HG02642 (cell line): Measurements from ENCODE around the gene PTPRM.
"Not testable (repeated sequence)": the region's sequence is repeated elsewhere in the genome, so short reads cannot be mapped to it uniquely, and the experiment has no call there.

Source experiments
- ATAC-seq: cut with Tn5 transposase; IDR thresholded peaks from one replicate; pipeline ENCODE4 v1.9.1; 2021; ENCODE audit warnings: mild to moderate bottlenecking; ENCODE audit not compliant: unreplicated experiment, poor library complexity

PTPRM gene

DNA sequence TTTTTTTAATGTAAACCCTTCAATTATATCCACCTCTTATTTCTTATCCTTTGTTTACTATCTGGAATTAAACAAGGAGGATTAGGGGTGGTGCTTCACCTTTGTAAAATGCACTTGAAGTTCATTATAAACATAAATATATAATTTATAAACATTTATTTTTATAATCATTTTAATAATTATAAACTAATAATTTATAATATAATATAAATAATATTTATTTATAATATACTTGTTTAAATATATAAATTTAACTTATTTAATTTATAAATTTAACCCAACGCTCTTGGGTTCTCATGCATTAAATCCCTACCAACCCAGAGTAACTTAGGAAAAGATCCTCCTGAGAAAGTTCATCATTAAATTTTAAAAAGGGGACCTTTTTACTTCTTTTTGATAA is 452.5 kb downstream of the PTPRM start:
- ATAC-seq: no peak

DNA sequence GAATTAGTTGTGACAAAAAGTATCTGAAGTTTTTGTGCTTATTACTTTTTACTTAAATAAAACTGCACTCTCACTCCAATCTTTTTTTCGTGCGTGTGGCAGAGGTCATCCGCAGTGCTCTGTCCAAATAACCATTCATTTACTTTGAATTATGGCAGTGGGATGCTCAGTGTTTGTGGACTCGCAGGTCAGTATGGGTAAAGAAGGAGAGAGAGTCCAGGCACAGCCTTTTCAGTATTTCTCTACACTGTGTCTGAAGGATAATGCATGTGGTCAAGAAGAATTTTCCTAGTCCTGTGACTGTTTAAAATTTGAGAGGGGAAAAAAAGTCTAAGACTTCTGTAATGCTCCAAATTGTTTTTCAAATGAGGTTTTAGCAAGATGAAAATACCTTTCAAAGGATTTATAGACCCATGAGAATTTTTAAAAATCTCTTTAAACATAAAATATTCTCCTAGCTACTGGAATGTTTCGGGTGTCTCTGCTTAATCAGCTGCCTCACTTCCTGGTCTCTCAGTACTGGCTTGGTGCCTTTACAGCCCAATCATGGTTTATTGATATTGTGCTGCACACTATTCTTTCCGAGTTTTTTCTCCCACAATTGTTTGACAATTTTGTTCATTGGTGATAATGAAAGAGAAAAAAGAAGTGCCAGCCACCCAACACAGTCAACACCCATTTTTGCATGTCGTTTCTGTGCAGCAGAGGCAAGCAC is 453.2 kb downstream of the PTPRM start:
- ATAC-seq: no peak

DNA sequence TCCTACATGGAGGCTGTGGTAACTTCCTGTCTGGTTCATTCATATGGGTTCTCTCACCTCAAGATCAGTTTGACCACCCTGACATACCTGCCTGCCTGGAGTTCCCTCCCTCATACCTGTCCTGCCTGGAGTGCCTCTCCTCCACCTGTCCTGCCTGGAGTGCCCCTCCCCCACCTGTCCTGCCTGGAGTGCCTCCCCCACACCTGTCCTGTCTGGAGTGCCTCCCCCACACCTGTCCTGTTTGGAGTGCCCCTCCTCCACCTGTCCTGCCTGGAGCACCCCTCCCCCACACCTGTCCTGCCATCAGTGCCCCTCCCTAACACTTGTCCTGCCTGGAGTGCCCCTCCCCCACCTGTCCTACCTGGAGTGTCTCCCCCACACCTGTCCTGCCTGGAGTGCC is 461.9 kb downstream of the PTPRM start:
- ATAC-seq: no peak

DNA sequence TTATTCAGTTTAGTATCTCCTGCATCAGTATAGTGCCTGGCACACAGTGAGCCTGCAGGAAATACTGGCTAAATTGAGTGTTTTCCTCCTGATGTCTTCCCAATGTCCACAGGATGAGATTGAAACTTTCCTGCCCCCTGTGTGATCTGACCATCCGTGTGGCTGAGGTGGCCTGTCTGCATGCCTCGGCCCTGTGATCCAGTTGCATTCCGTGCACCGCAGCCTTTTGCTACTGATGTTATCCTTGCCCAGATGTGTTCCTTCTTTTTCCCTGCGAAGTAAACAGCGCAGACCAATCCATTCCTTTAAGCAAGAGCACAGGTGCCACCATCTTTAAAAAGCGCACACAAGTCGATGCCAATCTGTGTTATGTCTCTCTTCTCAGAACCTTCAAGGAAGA is 462.6 kb downstream of the PTPRM start:
- no peak for ATAC-seq

DNA sequence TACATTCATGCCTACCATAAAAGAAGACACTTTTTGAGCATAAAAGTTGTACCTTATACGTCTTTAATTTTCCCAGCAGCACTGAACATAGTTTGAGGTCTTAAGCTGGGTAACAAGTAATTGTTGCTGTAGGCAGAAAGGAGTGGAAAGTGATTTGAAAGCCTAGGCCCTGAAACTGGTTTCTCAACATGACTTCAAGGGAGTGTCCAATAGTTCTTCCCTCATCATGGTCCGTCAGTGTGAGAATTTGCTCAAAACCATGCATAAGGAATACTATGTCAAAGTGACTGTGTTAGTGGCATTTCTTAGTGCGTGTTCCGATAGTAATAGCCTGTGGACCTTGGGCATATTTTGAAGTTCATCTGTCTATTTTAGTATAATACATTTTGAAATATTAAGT is 463.1 kb downstream of the PTPRM start:
- no peak for ATAC-seq

DNA sequence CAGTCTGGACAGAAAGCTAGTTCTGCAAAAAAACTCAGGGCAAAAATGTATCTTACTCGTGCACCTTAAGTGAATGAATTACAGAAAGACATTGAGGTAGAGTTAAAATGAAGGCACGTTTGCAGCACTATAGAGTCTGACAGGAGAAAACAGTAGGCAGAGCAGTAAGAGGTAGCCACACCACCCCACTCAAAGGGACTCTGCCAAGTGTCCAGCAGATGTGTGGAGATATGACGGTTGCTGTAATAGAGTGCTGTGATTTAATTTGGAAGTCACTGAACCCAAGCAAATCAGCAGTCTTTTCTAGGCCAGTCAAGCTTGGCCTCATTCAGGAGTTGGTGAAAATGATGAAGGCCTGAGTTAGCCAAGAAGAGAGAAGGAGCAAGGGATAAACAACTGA is 464.4 kb downstream of the PTPRM start:
- no peak for ATAC-seq

DNA sequence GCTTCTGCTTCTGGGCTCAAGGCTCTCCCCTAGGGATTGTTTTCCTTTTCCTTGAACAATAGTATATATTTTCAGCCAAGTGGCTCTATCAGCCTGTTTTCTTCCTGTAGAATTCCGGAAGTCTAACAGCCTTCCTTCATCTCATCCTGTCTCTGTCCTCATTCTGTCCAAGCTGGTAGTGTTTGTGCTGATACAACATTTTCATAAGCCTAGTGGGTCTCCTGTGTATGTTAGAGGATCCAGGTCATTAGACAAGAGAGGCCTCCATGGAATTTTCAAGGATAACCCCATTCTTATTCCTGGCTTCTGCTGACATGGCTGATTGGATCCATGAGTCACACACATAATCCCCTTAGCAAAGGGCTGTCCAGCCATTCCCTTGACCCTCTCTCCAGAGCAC is 467.6 kb downstream of the PTPRM start:
- ATAC-seq: no peak

DNA sequence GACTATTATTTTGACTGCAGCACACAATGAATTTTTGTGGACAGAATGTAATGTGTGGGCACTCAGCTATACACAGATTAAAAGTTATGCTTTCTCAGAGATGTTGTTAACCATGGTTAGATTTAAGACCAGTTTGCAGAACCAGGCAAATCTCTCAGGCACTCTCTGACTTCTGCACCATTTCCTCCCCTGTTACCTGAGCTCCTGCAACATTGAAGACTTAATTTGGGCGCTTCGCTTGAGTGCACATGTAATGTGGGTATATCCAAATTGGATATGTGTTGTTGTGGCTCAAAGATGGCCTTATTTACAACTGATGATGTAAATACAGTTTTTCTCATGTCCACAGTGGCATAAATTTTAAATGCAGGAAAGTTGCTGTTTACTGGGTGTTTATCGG is 469.4 kb downstream of the PTPRM start:
- no peak for ATAC-seq

DNA sequence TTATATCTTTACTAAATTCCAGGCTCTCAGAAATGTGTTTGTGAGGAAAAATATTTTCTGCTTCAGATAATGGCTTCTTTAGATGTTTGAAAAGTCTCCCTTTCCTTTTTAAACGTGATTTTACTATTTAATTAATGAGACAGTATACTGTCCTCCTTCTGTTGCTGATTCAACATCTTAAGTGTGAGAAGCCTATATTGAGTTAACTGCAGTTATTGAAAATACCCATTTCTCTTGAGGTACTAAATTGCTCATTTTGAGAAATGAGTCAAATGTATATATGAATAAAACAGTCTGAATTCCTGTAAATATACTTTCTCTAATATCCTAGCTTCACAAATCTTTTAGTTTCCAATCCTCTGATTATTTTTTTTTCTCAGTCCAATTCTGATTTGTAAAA is 470.2 kb downstream of the PTPRM start:
- ATAC-seq: no peak

DNA sequence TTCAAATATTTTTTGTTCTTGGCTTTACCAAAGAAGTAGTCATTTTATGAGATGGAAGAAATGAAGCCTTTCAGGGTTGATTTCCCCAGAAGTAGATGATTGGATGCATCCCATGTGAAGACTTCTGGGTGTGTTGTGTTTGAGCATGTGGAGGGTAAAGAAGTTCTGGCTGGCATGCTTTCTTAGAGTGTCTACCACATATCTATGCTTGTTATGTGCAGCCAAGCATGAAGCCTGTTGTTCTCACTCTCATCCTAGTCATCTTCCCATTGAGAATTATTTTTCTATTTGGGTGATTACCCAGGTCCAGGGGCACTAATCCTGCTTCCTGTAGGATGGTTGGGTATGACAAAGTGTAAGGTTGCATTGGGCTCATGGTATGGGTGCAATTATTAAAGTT is 472.9 kb downstream of the PTPRM start:
- no peak for ATAC-seq

DNA sequence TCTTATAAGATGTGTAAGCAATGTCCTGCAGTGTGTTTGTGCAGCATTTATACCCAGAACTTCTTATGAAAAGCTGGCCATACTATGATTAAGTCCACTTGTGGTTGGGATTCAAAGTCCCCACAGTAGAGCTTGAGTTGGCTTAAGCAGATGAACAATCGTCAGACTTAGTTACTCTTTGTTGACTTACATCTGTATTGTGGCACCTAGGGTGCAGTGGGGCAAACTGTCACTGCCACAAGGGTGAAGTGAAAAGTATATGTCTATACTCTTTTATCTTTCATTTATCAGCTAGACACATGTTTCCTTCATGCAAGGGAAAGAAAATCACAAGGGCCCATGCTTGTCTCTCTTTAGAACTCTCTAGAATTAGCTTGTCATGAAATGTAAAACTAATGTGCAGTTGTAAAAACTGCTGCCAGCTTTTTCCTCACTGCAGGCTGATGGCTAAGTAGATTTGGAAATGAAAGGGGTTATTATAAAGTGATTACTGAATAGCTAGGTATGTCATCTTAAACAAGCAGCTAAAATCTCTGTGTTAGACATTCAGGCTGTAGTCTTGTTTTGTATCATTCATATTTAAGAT is 474.5 kb downstream of the PTPRM start:
- ATAC-seq: no peak

DNA sequence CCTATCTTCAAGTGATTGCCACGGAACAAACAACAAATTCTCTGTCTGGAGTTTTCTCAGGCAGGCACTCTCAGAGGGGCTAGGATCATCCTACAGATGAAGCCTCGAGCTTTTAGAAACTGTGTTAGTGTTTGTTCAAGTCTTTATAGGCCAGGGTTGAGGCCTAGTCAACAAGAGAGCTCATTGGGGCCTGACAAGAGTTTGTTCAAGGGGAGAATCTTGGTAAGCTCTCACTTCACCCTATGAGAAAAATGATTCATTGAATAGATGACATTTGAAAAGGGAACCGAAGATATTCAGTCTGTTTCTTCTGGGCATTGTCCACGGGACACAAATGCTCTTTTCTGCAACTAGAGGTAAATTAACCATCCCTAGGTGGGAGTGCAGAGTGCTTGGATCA is 476.9 kb downstream of the PTPRM start:
- ATAC-seq: no peak

DNA sequence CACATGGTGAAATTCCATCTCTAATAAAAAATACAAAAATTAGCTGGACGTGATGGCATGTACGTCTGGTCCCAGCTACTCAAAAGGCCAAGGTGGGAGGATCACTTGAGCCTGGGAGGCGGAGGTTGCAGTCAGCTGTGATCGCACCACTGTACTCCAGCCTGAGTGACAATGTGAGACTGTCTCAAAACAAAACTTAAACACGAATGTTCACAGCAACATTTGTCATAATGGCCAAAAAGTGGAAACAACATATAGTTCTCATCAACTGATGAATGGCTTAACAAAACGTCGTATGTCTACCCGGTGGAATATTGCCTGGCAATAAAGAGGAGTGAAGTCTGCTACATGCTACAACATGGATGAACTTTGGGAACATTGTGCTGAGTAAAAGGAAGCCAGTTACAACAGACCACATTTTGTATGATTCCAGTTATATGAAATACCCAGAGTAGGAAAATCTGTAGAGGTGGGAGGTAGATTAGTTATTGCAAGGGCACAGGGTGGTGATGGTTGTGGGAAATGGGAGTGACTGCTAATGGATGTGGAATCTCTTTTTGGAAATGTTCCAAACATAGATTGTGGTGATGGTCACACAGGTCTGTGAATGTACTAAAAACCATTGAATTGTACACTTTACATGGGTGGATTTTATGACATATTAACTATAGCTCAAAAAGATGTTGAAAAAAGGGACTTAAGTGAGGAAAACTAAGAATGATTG is 478.2 kb downstream of the PTPRM start:
- ATAC-seq: no peak

DNA sequence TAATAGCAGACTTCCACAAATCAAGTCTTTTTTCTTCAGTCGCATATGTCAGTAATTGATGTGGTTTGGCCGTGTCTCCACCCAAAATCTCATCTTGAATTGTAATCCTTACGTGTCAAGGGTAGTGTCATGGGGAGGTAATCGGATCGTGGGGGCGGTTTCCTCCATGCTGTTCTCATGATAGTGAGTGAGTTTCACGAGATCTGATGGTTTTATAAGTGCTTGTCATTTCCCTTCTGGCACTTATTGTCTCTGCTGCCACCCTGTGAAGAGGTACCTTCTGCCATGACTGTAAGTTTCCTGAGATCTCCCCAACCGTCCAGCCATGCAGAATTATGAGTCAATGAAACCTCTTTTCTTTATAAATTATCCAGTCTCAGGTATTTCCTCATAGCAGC is 478.8 kb downstream of the PTPRM start:
- ATAC-seq: no peak

DNA sequence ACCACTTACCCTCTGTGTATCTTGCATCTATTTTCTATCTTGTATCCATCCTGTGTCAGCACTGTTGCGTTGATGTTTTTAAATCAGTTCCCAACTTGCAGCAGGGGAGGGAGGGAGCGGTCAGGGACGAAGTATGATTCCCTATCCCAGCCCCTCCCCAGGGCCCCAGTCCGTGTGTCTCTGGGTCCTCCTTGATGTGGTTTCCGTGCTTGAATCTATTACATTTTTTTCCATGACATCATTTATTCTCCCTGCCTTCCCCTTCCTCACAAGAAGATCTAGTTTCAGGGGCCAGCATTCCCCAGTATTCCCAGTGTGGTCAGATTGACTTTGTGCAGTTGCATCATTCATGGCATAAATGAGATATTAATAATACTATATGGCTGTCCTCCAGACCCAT is 479.3 kb downstream of the PTPRM start:
- ATAC-seq: no peak

DNA sequence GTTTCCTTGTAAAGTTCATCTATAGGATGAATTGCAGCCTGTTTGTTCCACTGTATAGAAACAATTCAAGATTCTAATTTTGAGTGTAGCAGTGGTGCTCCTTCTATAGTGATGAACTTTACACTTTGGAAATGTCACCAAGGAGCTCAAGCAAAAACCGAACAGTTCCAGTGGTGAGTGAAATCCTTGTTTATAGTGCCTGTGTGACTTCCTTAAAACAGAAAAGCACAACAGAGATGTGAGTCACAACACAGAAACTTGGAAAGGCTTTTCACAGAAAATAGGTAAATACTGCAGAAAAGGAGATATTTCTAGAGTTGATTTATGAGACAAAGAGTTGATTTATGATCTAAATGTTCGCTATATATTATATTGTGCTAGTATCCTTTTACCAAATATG is 482.0 kb downstream of the PTPRM start:
- no peak for ATAC-seq

DNA sequence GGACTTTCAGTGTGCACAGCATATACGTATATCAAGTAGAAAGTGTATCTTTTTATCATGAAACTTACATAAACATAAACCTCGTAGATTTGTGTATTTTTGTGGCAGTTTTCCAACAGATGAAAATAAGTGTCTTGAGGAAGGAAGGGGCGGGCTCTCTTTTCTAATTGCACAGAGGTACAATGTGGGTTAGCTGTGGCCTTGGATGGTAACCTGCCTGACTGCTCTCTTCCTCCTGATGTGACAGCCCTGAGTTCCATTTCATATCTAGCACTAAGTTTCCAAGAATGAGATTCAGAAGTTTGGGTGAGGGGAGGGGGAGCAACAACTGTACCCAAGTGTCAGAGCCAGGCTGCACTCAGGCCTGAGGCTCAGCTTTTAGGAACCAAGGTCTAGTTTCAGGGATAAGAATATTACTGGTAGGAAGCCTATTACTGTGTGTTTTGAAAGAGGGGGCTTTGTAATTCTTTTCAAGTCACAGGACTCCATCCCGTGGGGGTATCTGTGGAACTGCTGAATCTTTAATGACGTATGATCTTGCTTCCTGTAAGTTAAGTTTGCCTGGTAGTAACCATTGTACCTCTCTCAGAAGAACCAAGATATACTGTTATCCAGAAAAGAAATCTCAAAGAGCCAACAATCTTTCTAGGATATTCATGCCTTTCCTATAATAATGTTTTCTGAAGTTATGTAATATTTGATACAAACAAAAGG is 483.7 kb downstream of the PTPRM start:
- no peak for ATAC-seq

DNA sequence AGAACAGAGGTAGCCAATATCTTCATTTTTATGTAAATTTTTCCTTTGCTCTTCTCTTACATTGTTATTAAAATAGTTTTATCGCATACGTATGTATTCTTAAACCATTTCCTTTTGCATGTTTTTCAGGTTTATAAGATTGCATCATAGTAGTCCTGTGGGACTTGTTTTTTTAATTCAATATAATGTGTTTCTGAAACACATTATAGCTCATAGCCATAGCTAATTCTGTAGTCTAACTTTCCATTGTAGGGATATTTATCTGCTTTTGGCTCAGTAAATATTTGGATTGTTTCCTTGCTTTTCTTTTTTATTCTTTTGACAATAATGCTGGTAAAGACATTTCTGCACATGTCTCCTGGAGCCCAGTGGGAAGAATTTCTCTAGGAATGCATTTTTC is 484.3 kb downstream of the PTPRM start:
- ATAC-seq: no peak

DNA sequence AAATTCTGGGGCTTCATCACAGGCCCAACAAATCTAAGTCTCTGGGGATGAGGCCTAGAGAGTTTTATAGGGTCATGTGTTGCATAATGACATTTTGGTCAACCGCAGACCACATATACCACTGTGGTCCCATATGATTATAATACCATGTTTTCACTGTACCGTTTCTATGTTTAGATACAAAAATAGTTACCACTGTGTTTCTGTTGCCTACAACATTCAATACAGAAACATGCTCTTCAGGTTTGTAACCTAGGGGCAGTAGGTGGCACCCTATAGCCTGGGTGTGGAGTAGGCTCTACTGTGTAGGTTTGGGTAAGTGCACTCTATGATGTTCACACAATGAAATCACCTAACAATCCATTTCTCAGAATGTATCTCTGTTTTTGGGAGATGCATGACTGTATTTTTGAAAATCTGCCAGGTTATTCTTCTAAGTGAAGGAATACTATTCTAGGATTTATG is 485.2 kb downstream of the PTPRM start:
- no peak for ATAC-seq

DNA sequence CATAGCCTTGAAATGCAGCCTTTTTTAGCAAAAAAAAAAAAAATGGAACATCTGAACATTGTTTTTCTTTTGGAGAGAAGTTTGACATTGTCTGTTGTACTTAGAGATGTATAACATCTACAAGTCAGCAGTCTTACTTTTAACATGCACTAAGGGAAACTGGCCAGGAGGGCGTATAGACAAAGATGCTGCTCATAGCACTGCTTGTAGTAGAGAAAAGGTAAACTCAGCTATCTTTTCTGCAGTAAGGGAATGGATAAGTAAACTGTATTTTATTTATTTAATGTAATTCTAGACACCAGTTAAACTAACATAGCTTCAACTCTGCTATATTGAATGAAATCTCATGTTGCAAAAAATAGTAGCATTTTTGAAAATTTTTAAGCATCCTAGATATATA is 489.6 kb downstream of the PTPRM start:
- no peak for ATAC-seq

DNA sequence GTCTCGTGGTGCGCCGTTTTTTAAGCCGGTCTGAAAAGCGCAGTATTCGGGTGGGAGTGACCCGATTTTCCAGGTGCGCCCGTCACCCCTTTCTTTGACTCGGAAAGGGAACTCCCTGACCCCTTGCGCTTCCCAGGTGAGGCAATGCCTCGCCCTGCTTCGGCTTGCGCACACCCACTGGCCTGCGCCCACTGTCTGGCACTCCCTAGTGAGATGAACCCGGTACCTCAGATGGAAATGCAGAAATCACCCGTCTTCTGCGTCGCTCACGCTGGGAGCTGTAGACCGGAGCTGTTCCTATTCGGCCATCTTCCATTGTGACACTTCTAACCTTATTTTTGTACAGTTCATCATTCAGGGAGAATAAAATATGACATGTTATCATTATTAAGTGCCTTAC is 496.0 kb downstream of the PTPRM start:
- not testable (repeated sequence) for ATAC-seq
